Activated CD8-positive, alpha-beta memory T cell treated with anti-CD3 and anti-CD28 coated beads, Interleukin-2, amount 50 U/mL, for 48 hours (primary cell): Measurements from ENCODE around the gene SCYL3.
"Not testable (repeated sequence)": the region's sequence is repeated elsewhere in the genome, so short reads cannot be mapped to it uniquely, and the experiment has no call there.

Source experiments
- DNase-seq: peaks from one replicate; pipeline ENCODE4 v3.0.0-alpha.2; 2020

SCYL3 gene

GRCh38 chr1:169896013-169896412 is 2.3 kb upstream of the SCYL3 start:
- DNase-seq, result no peak

GRCh38 chr1:169894424-169895145 is 889 bp upstream of the SCYL3 start:
- no peak for DNase-seq

- no peak for DNase-seq
These were observed 610 bp downstream of the SCYL3 start for GRCh38 chr1:169892927-169893644.

- DNase-seq, result no peak
These were observed 1.3 kb downstream of the SCYL3 start for GRCh38 chr1:169892176-169892926.

GRCh38 chr1:169891539-169891885 is 2.2 kb downstream of the SCYL3 start:
- DNase-seq, result no peak

- DNase-seq, result no peak
These were observed 2.7 kb downstream of the SCYL3 start for GRCh38 chr1:169890761-169891538.

- no peak for DNase-seq
These were observed 3.8 kb downstream of the SCYL3 start for GRCh38 chr1:169889871-169890270.

- DNase-seq, result no peak
These were observed 6.8 kb downstream of the SCYL3 start for GRCh38 chr1:169886931-169887330.

- no peak for DNase-seq
These were observed 7.3 kb downstream of the SCYL3 start for GRCh38 chr1:169886422-169886821.

GRCh38 chr1:169885207-169885606 is 8.5 kb downstream of the SCYL3 start:
- no peak for DNase-seq

- DNase-seq, result no peak
These were observed 9.1 kb downstream of the SCYL3 start for GRCh38 chr1:169884634-169885033.

- DNase-seq, result no peak
These were observed 11.6 kb downstream of the SCYL3 start for GRCh38 chr1:169882039-169882511.

GRCh38 chr1:169879034-169879840 is 14.5 kb downstream of the SCYL3 start:
- DNase-seq, result no peak

- no peak for DNase-seq
These were observed 15.2 kb downstream of the SCYL3 start for GRCh38 chr1:169878498-169878897.

GRCh38 chr1:169877800-169878491 is 15.8 kb downstream of the SCYL3 start:
- DNase-seq, result no peak

- no peak for DNase-seq
These were observed 19.5 kb downstream of the SCYL3 start for GRCh38 chr1:169874229-169874628.

GRCh38 chr1:169873582-169874199 is 20.0 kb downstream of the SCYL3 start:
- no peak for DNase-seq

- no peak for DNase-seq
These were observed 20.8 kb downstream of the SCYL3 start for GRCh38 chr1:169872906-169873305.

- DNase-seq, result not testable (repeated sequence)
These were observed 21.7 kb downstream of the SCYL3 start for GRCh38 chr1:169871988-169872387.

- no peak for DNase-seq
These were observed 24.3 kb downstream of the SCYL3 start for GRCh38 chr1:169869426-169869825.

- no peak for DNase-seq
These were observed 24.7 kb downstream of the SCYL3 start for GRCh38 chr1:169868978-169869377.
